Left lung (tissue), 14 donors: ENCODE measurements around the gene ZFP36L2. TPM values are rescaled to one million over a fixed set of nuclear protein-coding genes. Genes with fewer than 3 reads are reported as not detected.

Experiments used
- ATAC-seq: fragments of 200-7000 bp; cut with Tn5 transposase; one replicate; pipeline ENCODE4 v1.9.1; 2020; ENCODE audit warnings: moderate library complexity
- DNase-seq, 4 donors: peaks; one replicate each; pipeline ENCODE4 v3.0.0-alpha.2; 2013 to 2020
- H3K27ac ChIP-seq, 2 donors: fragments of 200-600 bp; sonication (generic) in 1 of 2; one replicate each; pipeline versions ENCODE4 v1.5.0 to v1.8.0; 2020 to 2021
- H3K27me3 ChIP-seq, 2 donors: fragments of 200-600 bp; sonication (generic) in 1 of 2; one replicate each; pipeline versions ENCODE4 v1.5.0 to v1.8.0; 2020 to 2021
- H3K36me3 ChIP-seq, 2 donors: fragments of 200-600 bp; sonication (generic) in 1 of 2; one replicate each; pipeline versions ENCODE4 v1.5.0 to v1.8.0; 2020 to 2021
- H3K4me1 ChIP-seq, 2 donors: fragments of 200-600 bp; one replicate each; pipeline ENCODE4 v1.8.0; 2021
- H3K4me3 ChIP-seq, 2 donors: fragments of 200-600 bp; sonication (generic) in 1 of 2; one replicate each; pipeline versions ENCODE4 v1.5.0 to v1.8.0; 2020 to 2021; ENCODE audit warnings: mild to moderate bottlenecking in 1 of 2
- H3K9me3 ChIP-seq, 2 donors: fragments of 200-600 bp; sonication (generic) in 1 of 2; one replicate each; pipeline versions ENCODE4 v1.5.0 to v1.8.0; 2020 to 2021
- CTCF ChIP-seq, 2 donors: fragments of 200-600 bp; sonication (generic) in 1 of 2; IDR thresholded peaks; one replicate each; pipeline versions ENCODE4 v1.5.0 to v1.8.0; 2021; ENCODE audit warnings: antibody characterized with exemption in 2 of 2
- intact Hi-C, 2 donors: fragments of 100-400 bp; cut with DNase I; formaldehyde crosslinking; loops; one replicate each; pipeline versions ENCODE4 v1.11.2 to v1.14.2; 2022
- long read RNA-seq, 12 donors: library from polyadenylated mRNA in 2 of 12; unstranded in 2 of 12; transcript quantifications; one replicate each; pipeline ENCODE4 v2.0.0 and lab custom pipeline, GENCODE V29; 2019 to 2026
- polyA plus RNA-seq, 6 donors: library from polyadenylated mRNA; unstranded; fragments of 120-200 nt; gene quantifications; one replicate each; pipeline ENCODE4 v1.2.1, GENCODE V29; 2013; ENCODE audit not compliant: insufficient read length in 6 of 6
- total RNA-seq, 2 donors: library from RNA; stranded (reverse); fragmentation: NEBNext Ultra II Directional; extraction: Animal tissue kit (Norgen Biotek cat#: 25700); gene quantifications; one replicate each; pipeline ENCODE4 v1.2.1, GENCODE V29; 2021
- donor health status: DM: no; HTN: yes; CAD: no.
- donor health status: DM: no; HTN: no; CAD: no.

ZFP36L2 gene
- total RNA-seq (100 to 1,000 TPM in 1 of 2 donors, 10 to 100 TPM in 1; 72.2 to 112 TPM), polyA plus RNA-seq (100 to 1,000 TPM in 4 of 6 donors, 10 to 100 TPM in 2; 93.4 to 131 (median 109) TPM)
- long read RNA-seq, donor 1, transcript ZFP36L2-201 (2 exons, 3,696 nt): major isoform, 66 of 66 reads
- long read RNA-seq, donor 1, partial matches to known transcripts: 0 of 66 reads
- long read RNA-seq, donor 1, other reads (novel, unspliced or antisense): 0 of 66 reads
- long read RNA-seq, donor 2, transcript ZFP36L2-201 (2 exons, 3,696 nt): major isoform, 61 of 61 reads
- long read RNA-seq, donor 2, partial matches to known transcripts: 0 of 61 reads
- long read RNA-seq, donor 2, other reads (novel, unspliced or antisense): 0 of 61 reads
- long read RNA-seq, donor 3, transcript ZFP36L2-201 (2 exons, 3,696 nt): major isoform, 60 of 60 reads
- long read RNA-seq, donor 3, partial matches to known transcripts: 0 of 60 reads
- long read RNA-seq, donor 3, other reads (novel, unspliced or antisense): 0 of 60 reads
- long read RNA-seq, donor 4, transcript ZFP36L2-201 (2 exons, 3,696 nt): major isoform, 32 of 49 reads
- long read RNA-seq, donor 4, partial matches to known transcripts: 0 of 49 reads
- long read RNA-seq, donor 4, other reads (novel, unspliced or antisense): 17 of 49 reads
- long read RNA-seq, donor 5, transcript ZFP36L2-201 (2 exons, 3,696 nt): major isoform, 40 of 40 reads
- long read RNA-seq, donor 5, partial matches to known transcripts: 0 of 40 reads
- long read RNA-seq, donor 5, other reads (novel, unspliced or antisense): 0 of 40 reads
- long read RNA-seq, donor 6, transcript ZFP36L2-201 (2 exons, 3,696 nt): major isoform, 35 of 40 reads
- long read RNA-seq, donor 6, partial matches to known transcripts: 5 of 40 reads
- long read RNA-seq, donor 6, other reads (novel, unspliced or antisense): 0 of 40 reads
- long read RNA-seq, donor 7, transcript ZFP36L2-201 (2 exons, 3,696 nt): major isoform, 32 of 32 reads
- long read RNA-seq, donor 7, partial matches to known transcripts: 0 of 32 reads
- long read RNA-seq, donor 7, other reads (novel, unspliced or antisense): 0 of 32 reads
- long read RNA-seq, donor 8, transcript ZFP36L2-201 (2 exons, 3,696 nt): major isoform, 76 of 81 reads
- long read RNA-seq, donor 8, partial matches to known transcripts: 0 of 81 reads
- long read RNA-seq, donor 8, other reads (novel, unspliced or antisense): 5 of 81 reads
- long read RNA-seq, donor 9, partial matches to known transcripts: 0 of 2 reads
- long read RNA-seq, donor 9, other reads (novel, unspliced or antisense): 0 of 2 reads
- long read RNA-seq, donor 10, transcript ZFP36L2-201 (2 exons, 3,696 nt): major isoform, 38 of 56 reads
- long read RNA-seq, donor 10, partial matches to known transcripts: 0 of 56 reads
- long read RNA-seq, donor 10, other reads (novel, unspliced or antisense): 18 of 56 reads
- long read RNA-seq, donor 11, transcript ZFP36L2-201 (2 exons, 3,696 nt): major isoform, 33 of 33 reads
- long read RNA-seq, donor 11, partial matches to known transcripts: 0 of 33 reads
- long read RNA-seq, donor 11, other reads (novel, unspliced or antisense): 0 of 33 reads
- long read RNA-seq, donor 12, transcript ZFP36L2-201 (2 exons, 3,696 nt): major isoform, 37 of 37 reads
- long read RNA-seq, donor 12, partial matches to known transcripts: 0 of 37 reads
- long read RNA-seq, donor 12, other reads (novel, unspliced or antisense): 0 of 37 reads

DNA sequence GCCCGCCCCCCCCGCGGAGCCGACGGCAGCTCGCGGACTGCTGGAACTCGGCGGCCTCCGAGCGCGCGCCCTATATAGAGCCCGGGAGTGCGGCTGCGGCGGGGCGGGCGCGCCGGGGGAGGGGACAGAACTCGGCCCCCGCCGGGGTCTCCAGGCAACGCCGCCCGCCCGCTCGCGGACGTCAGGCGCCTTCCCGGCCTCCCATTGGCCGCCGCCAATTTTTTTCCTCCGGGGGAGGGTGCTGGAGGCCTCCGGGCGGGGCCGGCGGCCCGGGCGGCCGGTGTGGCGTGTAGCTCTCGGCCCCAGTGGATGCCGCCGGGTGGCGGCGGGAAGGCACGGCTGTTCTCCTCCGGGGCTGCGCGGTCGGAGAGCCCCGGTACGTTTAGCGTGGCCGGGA lies at the start of gene ZFP36L2:
Gene ZFP36L2 (minus strand): TSS at position 49 of the 397 bp plus-strand sequence. CDS start 291 bp downstream, outside the sequence.
- ATAC-seq (peak; percentile 77), DNase-seq (peak; percentile 95 to 99 (median 98))
- H3K4me1 ChIP-seq: peaks cover 11 to 49% of the 10 kb centered on the region in 2 donors
- intact Hi-C loops: loop anchor here (5.0 to 10.0 kb wide), 4 partner anchors 92 to 262 kb away; no protein-coding TSS in a partner anchor
- TF ChIP-seq CTCF (IDR thresholded peaks at IDR 0.05): peak in 1 of 2 donors; percentile 17
- no peaks in the 10 kb centered on the region for H3K9me3 ChIP-seq
- H3K4me3 ChIP-seq: peak within 1 kb of the TSS; percentile 72 to 83
- no peaks in the 10 kb centered on the region for H3K27me3 ChIP-seq
- peak within 1 kb of the TSS; percentile 99 for H3K27ac ChIP-seq
- H3K36me3 ChIP-seq: peaks cover 0 to 30% of the 10 kb centered on the region in 2 donors

DNA sequence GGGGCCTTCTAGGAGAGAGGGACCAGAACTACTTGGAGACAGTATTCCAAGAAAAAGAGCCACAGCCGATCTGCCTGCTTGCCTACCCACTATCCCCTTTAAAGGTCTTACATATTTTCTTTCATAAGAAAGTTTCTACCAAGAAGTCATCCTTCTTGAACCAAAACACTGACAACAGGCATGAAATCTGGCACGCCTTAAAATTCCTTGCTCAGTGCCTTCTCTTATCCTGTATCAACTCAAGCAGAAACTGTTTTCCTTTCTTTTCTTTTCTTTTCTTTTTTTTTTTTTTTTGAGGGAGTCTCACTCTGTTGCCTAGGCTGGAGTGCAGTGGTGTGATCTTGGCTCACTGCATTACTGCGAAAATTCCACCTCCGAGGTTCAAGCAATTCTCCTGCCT lies 48.3 kb upstream of the ZFP36L2 start:
- no peak overlapping the region for H3K27ac ChIP-seq
- ATAC-seq (no peak), DNase-seq (no peak)
- TF ChIP-seq CTCF (IDR thresholded peaks at IDR 0.05): no peak
- no peak overlapping the region for H3K4me3 ChIP-seq
- no peaks in the 10 kb centered on the region for H3K27me3 ChIP-seq
- peaks cover 10 to 35% of the 10 kb centered on the region in 2 donors for H3K4me1 ChIP-seq
- peaks cover 0 to 5% of the 10 kb centered on the region in 2 donors for H3K36me3 ChIP-seq
- no peaks in the 10 kb centered on the region for H3K9me3 ChIP-seq
- intact Hi-C loops: no loop called here

DNA sequence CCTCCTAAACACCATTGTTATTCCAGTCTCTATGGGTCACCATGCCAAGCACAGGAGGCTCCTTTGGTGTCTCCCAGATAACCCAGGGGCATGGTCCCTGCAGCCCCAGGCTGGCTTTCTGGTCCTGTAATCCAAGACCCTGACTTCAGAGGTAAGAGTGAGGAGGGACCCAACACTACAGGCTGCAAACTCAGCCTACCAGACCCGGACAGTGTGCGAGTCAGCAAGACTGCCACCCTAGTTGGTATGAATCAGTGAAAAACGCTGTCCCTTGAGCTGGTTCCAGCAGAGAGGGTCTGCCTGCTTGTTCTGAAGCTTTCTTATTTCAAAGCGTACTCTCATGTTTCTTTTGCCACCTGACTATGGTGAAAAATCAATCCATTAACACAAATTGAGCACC lies 47.6 kb upstream of the ZFP36L2 start:
- H3K4me1 ChIP-seq: peaks cover 16 to 42% of the 10 kb centered on the region in 2 donors
- ATAC-seq (no peak), DNase-seq (no peak)
- no peak overlapping the region for H3K4me3 ChIP-seq
- intact Hi-C loops: no loop called here
- H3K27me3 ChIP-seq: no peaks in the 10 kb centered on the region
- no peaks in the 10 kb centered on the region for H3K36me3 ChIP-seq
- no peak for TF ChIP-seq CTCF (IDR thresholded peaks at IDR 0.05)
- no peak overlapping the region for H3K27ac ChIP-seq
- H3K9me3 ChIP-seq: no peaks in the 10 kb centered on the region

DNA sequence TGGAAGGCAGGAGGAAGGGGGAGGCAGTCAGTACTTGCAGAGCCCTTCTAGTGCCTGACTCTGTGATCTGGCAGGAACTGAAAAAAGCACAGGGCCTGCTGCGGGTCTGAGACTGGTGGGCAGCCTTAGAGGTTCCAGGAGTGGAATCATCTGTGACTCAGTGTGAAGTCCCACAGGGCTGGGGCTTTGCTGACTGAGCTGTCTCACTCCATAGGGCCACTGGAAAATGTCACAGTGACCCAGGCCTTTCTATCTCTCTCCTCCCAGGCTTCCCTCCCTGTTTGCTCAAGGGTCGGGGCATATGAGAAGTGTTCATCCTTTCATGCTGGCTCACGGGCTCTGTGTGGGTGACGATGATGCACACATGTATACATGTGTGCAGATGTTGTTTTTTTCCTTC lies 47.1 kb upstream of the ZFP36L2 start:
- TF ChIP-seq CTCF (IDR thresholded peaks at IDR 0.05): no peak

More for the DNA sequence above, 47.1 kb upstream of the ZFP36L2 start:
- Histone ChIP-seq H3K27me3 (no peaks in the 10 kb centered on the region), H3K4me1 (peaks cover 21 to 47% of the 10 kb centered on the region in 2 donors), H3K4me3 (no peak overlapping the region), H3K27ac (no peak overlapping the region), H3K36me3 (no peaks in the 10 kb centered on the region), H3K9me3 (no peaks in the 10 kb centered on the region)
- ATAC-seq (no peak), DNase-seq (no peak)
- intact Hi-C loops: no loop called here
